Kidney (tissue), 14 donors: Measurements from ENCODE around the gene PCTP. TPM values are rescaled to one million over a fixed set of nuclear protein-coding genes. Genes with fewer than 3 reads are reported as not detected.

ENCODE experiments used
- DNase-seq, 5 donors: peaks; one replicate each; pipeline ENCODE4 v3.0.0-alpha.2; 2013 to 2020
- FAIRE-seq: peaks from 2 replicates; lab custom pipeline; 2012; peaks lifted over from hg19 to GRCh38; lab: Jason Lieb, UNC
- H3K27ac ChIP-seq, 2 donors: one replicate each; pipeline ENCODE4 v1.7.0; 2013; ENCODE audit warnings: low read depth in 2 of 2, low read length in 2 of 2, inconsistent platforms in 1 of 2
- H3K27me3 ChIP-seq: one replicate; pipeline ENCODE4 v1.7.1; 2013; ENCODE audit warnings: low read length, inconsistent platforms; ENCODE audit not compliant: control insufficient read depth, insufficient read depth
- H3K36me3 ChIP-seq, 3 donors: one replicate each; pipeline versions ENCODE4 v1.7.0 to v1.7.1; 2013; ENCODE audit warnings: low read length in 3 of 3, control low read depth in 1 of 3, inconsistent platforms in 1 of 3; ENCODE audit not compliant: insufficient read depth in 3 of 3, control insufficient read depth in 2 of 3
- H3K4me1 ChIP-seq, 3 donors: one replicate each; pipeline versions ENCODE4 v1.7.0 to v1.7.1; 2013; ENCODE audit warnings: low read length in 3 of 3, inconsistent platforms in 1 of 3, low read depth in 1 of 3; ENCODE audit not compliant: control insufficient read depth in 2 of 3, insufficient read depth in 2 of 3
- H3K4me3 ChIP-seq, 3 donors: one replicate each; pipeline versions ENCODE4 v1.7.0 to v1.8.1; 2013; ENCODE audit warnings: low read length in 3 of 3, control low read depth in 1 of 3, inconsistent platforms in 1 of 3
- H3K9ac ChIP-seq, 3 donors: one replicate each; pipeline versions ENCODE4 v1.7.0 to v1.7.1; 2013; ENCODE audit warnings: low read length in 3 of 3, control low read depth in 1 of 3, inconsistent platforms in 1 of 3
- H3K9me3 ChIP-seq, 3 donors: one replicate each; pipeline versions ENCODE4 v1.7.0 to v1.7.1; 2013; ENCODE audit warnings: low read length in 3 of 3, control low read depth in 1 of 3, inconsistent platforms in 1 of 3; ENCODE audit not compliant: control insufficient read depth in 2 of 3, insufficient read depth in 1 of 3
- intact Hi-C: fragments of 100-400 bp; cut with DNase I; formaldehyde crosslinking; loops from one replicate; pipeline ENCODE4 v1.11.1; 2022
- polyA plus RNA-seq: library from polyadenylated mRNA; stranded (reverse); fragments of 350-450 nt; fragmentation: Illumina TruSeq; extraction: RNeasy Lipid Tissue Mini Kit (QIAGEN cat#74804); gene quantifications from one replicate; pipeline ENCODE4 v1.2.3, GENCODE V29; 2014; ENCODE audit warnings: low read depth, low replicate concordance; ENCODE audit not compliant: insufficient read depth
- total RNA-seq: library from RNA; stranded (reverse); fragmentation: NEBNext Ultra II Directional; extraction: Animal tissue kit (Norgen Biotek cat#: 25700); gene quantifications from one replicate; pipeline ENCODE4 v1.2.1, GENCODE V29; 2021
- TF ChIP-seq, protein P1 (sequence below): IDR thresholded peaks from 3 replicates; pipeline ENCODE4 v1.5.1; 2012; ENCODE audit warnings: mild to moderate bottlenecking, moderate library complexity, borderline replicate concordance; ENCODE audit not compliant: insufficient read depth; ENCODE audit errors: extremely low read depth
- donor health status: control.
- donor health status: control.
- donor health status: control.
- donor health status: control.
- donor health status: control.
- donor health status: DM: yes; HTN: yes; CAD: no.
- donor health status: Normal renal cell carcinoma (clear cell type).

Gene PCTP
- total and polyA plus RNA-seq, 2 donors from 2014 or later, result 18.7 to 39.2 TPM

- peaks cover 0 to 19% (median 11%) of the 10 kb centered on the region in 3 donors for H3K36me3 ChIP-seq
- peak overlapping the region in 1 of 2 donors; percentile 42 for H3K27ac ChIP-seq
- intact Hi-C loops, result loop anchor here (5.0 kb wide), 1 partner anchor 248 kb away; no protein-coding TSS in a partner anchor
Observed at GRCh38 chr17:55770196-55770870, 19.5 kb downstream of the PCTP start.

DNA sequence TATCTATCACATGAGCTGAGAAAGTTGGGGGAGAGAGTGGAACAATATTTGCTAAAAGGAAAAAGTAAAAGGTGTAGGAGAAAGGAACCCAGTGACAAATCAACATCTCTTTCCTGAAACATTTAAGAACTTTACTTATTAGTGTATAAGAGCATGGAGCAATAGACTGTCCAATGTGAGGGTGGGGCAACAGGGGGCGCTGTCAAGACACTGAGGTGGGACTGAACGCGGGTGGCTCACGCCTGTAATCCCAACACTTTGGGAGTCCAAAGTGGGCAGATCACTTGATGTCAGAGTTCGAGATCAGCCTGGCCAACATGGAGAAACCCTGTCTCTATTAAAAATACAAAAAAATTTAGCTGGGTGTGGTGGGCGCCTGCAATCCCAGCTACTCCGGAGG is 21.2 kb downstream of the PCTP start:
- Histone ChIP-seq H3K4me3 (no peak overlapping the region), H3K27ac (no peak overlapping the region), H3K36me3 (peaks cover 7 to 35% (median 13%) of the 10 kb centered on the region in 3 donors), H3K4me1 (peaks cover 0 to 13% (median 3%) of the 10 kb centered on the region in 3 donors), H3K27me3 (no peaks in the 10 kb centered on the region), H3K9ac (no peak overlapping the region), H3K9me3 (no peaks in the 10 kb centered on the region)
- intact Hi-C loops, result loop anchor here (5.0 kb wide), 1 partner anchor 250 kb away; no protein-coding TSS in a partner anchor
- DNase-seq (no peak), FAIRE-seq (no peak)
- TF ChIP-seq, protein P1, sequence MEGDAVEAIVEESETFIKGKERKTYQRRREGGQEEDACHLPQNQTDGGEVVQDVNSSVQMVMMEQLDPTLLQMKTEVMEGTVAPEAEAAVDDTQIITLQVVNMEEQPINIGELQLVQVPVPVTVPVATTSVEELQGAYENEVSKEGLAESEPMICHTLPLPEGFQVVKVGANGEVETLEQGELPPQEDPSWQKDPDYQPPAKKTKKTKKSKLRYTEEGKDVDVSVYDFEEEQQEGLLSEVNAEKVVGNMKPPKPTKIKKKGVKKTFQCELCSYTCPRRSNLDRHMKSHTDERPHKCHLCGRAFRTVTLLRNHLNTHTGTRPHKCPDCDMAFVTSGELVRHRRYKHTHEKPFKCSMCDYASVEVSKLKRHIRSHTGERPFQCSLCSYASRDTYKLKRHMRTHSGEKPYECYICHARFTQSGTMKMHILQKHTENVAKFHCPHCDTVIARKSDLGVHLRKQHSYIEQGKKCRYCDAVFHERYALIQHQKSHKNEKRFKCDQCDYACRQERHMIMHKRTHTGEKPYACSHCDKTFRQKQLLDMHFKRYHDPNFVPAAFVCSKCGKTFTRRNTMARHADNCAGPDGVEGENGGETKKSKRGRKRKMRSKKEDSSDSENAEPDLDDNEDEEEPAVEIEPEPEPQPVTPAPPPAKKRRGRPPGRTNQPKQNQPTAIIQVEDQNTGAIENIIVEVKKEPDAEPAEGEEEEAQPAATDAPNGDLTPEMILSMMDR, result no peak

More at GRCh38 chr17:55770196-55770870, 19.5 kb downstream of the PCTP start:
- H3K4me1 ChIP-seq, result peaks cover 0 to 13% (median 3%) of the 10 kb centered on the region in 3 donors
- DNase-seq, result peak in 2 of 5 donors; percentile 77 to 81
- FAIRE-seq, result peak; percentile 35
- no peaks in the 10 kb centered on the region for H3K27me3 ChIP-seq
- no peak overlapping the region for H3K9ac ChIP-seq
- TF ChIP-seq, protein P1, result peak; percentile 46
- H3K9me3 ChIP-seq, result no peaks in the 10 kb centered on the region
- H3K4me3 ChIP-seq, result no peak overlapping the region

DNA sequence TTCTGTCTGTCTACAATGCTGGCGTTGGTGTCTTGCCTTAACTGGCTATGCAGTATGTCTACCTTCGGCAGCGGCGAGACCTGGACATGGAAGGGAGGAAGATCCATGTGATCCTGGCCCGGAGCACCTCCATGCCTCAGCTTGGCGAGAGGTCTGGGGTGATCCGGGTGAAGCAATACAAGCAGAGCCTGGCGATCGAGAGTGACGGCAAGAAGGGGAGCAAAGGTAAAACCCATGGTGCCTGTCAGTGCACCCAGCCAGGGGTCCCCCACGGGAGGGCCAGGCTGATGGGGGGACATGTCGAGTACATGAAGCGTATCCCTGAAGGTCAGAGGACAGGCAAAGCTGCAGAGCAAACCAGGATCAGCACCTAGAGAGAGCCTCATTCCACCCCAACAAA is 22.8 kb downstream of the PCTP start:
- no peaks in the 10 kb centered on the region for H3K9me3 ChIP-seq
- intact Hi-C loops, result loop anchor here (5.0 kb wide), 1 partner anchor 251 kb away; no protein-coding TSS in a partner anchor
- H3K4me3 ChIP-seq, result no peak overlapping the region
- no peak for FAIRE-seq
- no peaks in the 10 kb centered on the region for H3K27me3 ChIP-seq
- H3K9ac ChIP-seq, result no peak overlapping the region
- H3K27ac ChIP-seq, result no peak overlapping the region
- peaks cover 3 to 13% (median 5%) of the 10 kb centered on the region in 3 donors for H3K4me1 ChIP-seq
- H3K36me3 ChIP-seq, result peaks cover 7 to 36% (median 13%) of the 10 kb centered on the region in 3 donors
- no peak for DNase-seq
- TF ChIP-seq, protein P1, result no peak
